Spinal cord (tissue), 10 donors: ENCODE data around the gene SLC2A14. TPM values are rescaled to one million over a fixed set of nuclear protein-coding genes. Genes with fewer than 3 reads are reported as not detected.
"Not testable (repeated sequence)": the region's sequence is repeated elsewhere in the genome, so short reads cannot be mapped to it uniquely, and the experiment has no call there.

Experiments used
- DNase-seq, 6 donors: peaks; one replicate each; pipeline versions ENCODE4 v3.0.0 to v3.0.0-alpha.2; 2013 to 2015; ENCODE audit warnings: low spot score in 6 of 6, low read depth in 4 of 6
- H3K27ac ChIP-seq: one replicate; pipeline ENCODE4 v1.5.1; 2013; ENCODE audit warnings: low read depth, low read length, control low read depth
- H3K27me3 ChIP-seq: one replicate; pipeline ENCODE4 v1.6.1; 2013; ENCODE audit warnings: low read length; ENCODE audit not compliant: control insufficient read depth, insufficient read depth
- H3K36me3 ChIP-seq: one replicate; pipeline ENCODE4 v1.6.1; 2013; ENCODE audit warnings: low read length; ENCODE audit not compliant: control insufficient read depth, insufficient read depth
- H3K4me1 ChIP-seq: one replicate; pipeline ENCODE4 v1.6.1; 2013; ENCODE audit warnings: low read length; ENCODE audit not compliant: control insufficient read depth, insufficient read depth
- H3K4me3 ChIP-seq: one replicate; pipeline ENCODE4 v1.5.1; 2013; ENCODE audit warnings: low read depth, low read length, control low read depth
- H3K9me3 ChIP-seq: one replicate; pipeline ENCODE4 v1.6.1; 2013; ENCODE audit warnings: low read length; ENCODE audit not compliant: control insufficient read depth, insufficient read depth
- WGBS: methylation state at CpG from one replicate; pipeline ENCODE4 v1.1.5; 2013; ENCODE audit warnings: missing lambda C conversion rate; ENCODE audit not compliant: insufficient coverage; 5-methylcytosine and 5-hydroxymethylcytosine counted together
- polyA plus RNA-seq, 2 donors: library from polyadenylated mRNA; unstranded; fragments of 120-200 nt; gene quantifications; one replicate each; pipeline ENCODE4 v1.2.1, GENCODE V29; 2013; ENCODE audit not compliant: insufficient read length in 2 of 2
- total RNA-seq, 2 donors: library from RNA; depleted of rRNA in 1 of 2; stranded (reverse); fragments of 120-200 nt in 1 of 2; fragments of >200 nt in 1 of 2; gene quantifications; one replicate each; pipeline versions ENCODE4 v1.2.3 to v1.2.4, GENCODE V29; 2013 to 2014
- donor health status: healthy.

The SLC2A14 gene
- total and polyA plus RNA-seq, 4 donors, result 0.22 to 0.96 (median 0.34) TPM

GRCh38 chr12:7806863-7807487, 65.7 kb downstream of the SLC2A14 start:
- H3K4me3 ChIP-seq, result no peak overlapping the region
- H3K9me3 ChIP-seq, result no peaks in the 10 kb centered on the region
- H3K27ac ChIP-seq, result no peak overlapping the region
- DNase-seq, result peak; percentile 26 to 85 (median 55)
- H3K27me3 ChIP-seq, result no peaks in the 10 kb centered on the region
- WGBS, result no CpG with 5 or more reads among the region's 2 CpGs
- H3K4me1 ChIP-seq, result no peaks in the 10 kb centered on the region
- H3K36me3 ChIP-seq, result no peaks in the 10 kb centered on the region

GRCh38 chr12:7806319-7806718, 66.4 kb downstream of the SLC2A14 start:
- H3K36me3 ChIP-seq, H3K9me3 ChIP-seq, H3K27me3 ChIP-seq, DNase-seq, H3K4me1 ChIP-seq, H3K4me3 ChIP-seq, H3K27ac ChIP-seq: not testable (repeated sequence)
- WGBS, result 70% methylated on average over 2 of the region's 6 CpGs

GRCh38 chr12:7801460-7801859, 71.3 kb downstream of the SLC2A14 start:
- Histone ChIP-seq H3K9me3 (no peaks in the 10 kb centered on the region), H3K36me3 (no peaks in the 10 kb centered on the region), H3K4me1 (no peaks in the 10 kb centered on the region), H3K27me3 (no peaks in the 10 kb centered on the region), H3K4me3 (no peak overlapping the region), H3K27ac (no peak overlapping the region)
- no peak for DNase-seq
- WGBS, result 95% methylated on average over 3 of the region's 4 CpGs

- no CpG with 5 or more reads among the region's 4 CpGs for WGBS
- H3K9me3 ChIP-seq, H3K27ac ChIP-seq, H3K27me3 ChIP-seq, H3K36me3 ChIP-seq, DNase-seq, H3K4me3 ChIP-seq, H3K4me1 ChIP-seq: not testable (repeated sequence)
Measured at GRCh38 chr12:7798750-7799308, 73.9 kb downstream of the SLC2A14 start.

- Histone ChIP-seq H3K4me3 (no peak overlapping the region), H3K9me3 (no peaks in the 10 kb centered on the region), H3K36me3 (no peaks in the 10 kb centered on the region), H3K27ac (no peak overlapping the region), H3K27me3 (no peaks in the 10 kb centered on the region), H3K4me1 (no peaks in the 10 kb centered on the region)
- DNase-seq, result no peak
- WGBS, result 100% methylated on average over 2 of the region's 12 CpGs
Measured at GRCh38 chr12:7797698-7798398, 74.9 kb downstream of the SLC2A14 start.

GRCh38 chr12:7797269-7797668, 75.4 kb downstream of the SLC2A14 start:
- not testable (repeated sequence) for H3K27me3 ChIP-seq, H3K4me1 ChIP-seq, H3K36me3 ChIP-seq, H3K9me3 ChIP-seq, H3K4me3 ChIP-seq, H3K27ac ChIP-seq, DNase-seq
- WGBS, result 82% methylated on average over 3 of the region's 7 CpGs

GRCh38 chr12:7793211-7793610, 79.5 kb downstream of the SLC2A14 start:
- WGBS, result no CpG with 5 or more reads among the region's 3 CpGs
- DNase-seq, result no peak
- H3K4me3 ChIP-seq, result no peak overlapping the region
- no peaks in the 10 kb centered on the region for H3K27me3 ChIP-seq
- no peaks in the 10 kb centered on the region for H3K9me3 ChIP-seq
- H3K27ac ChIP-seq, result no peak overlapping the region
- H3K36me3 ChIP-seq, result no peaks in the 10 kb centered on the region
- no peaks in the 10 kb centered on the region for H3K4me1 ChIP-seq

- H3K27me3 ChIP-seq, H3K4me1 ChIP-seq, H3K27ac ChIP-seq, H3K36me3 ChIP-seq, H3K4me3 ChIP-seq, DNase-seq, H3K9me3 ChIP-seq: not testable (repeated sequence)
- no CpG with 5 or more reads among the region's 13 CpGs for WGBS
Measured at GRCh38 chr12:7788884-7789528, 83.7 kb downstream of the SLC2A14 start, which contains the start of gene NANOG. NANOG (plus strand) TSS chr12:7789402; CDS start chr12:7789615, 213 bp downstream.

GRCh38 chr12:7788294-7788660, 84.4 kb downstream of the SLC2A14 start:
- no CpG with 5 or more reads among the region's 4 CpGs for WGBS
- no peak for DNase-seq

More at GRCh38 chr12:7788294-7788660, 84.4 kb downstream of the SLC2A14 start:
- Histone ChIP-seq H3K4me1 (peaks cover 4% of the 10 kb centered on the region), H3K4me3 (no peak overlapping the region), H3K27ac (no peak overlapping the region), H3K27me3 (no peaks in the 10 kb centered on the region), H3K36me3 (no peaks in the 10 kb centered on the region), H3K9me3 (no peaks in the 10 kb centered on the region)
